CD4-positive, alpha-beta T cell treated with Interleukin-10 for 1 hour (primary cell): ENCODE measurements around the gene IL3.
"Not testable (repeated sequence)": the region's sequence is repeated elsewhere in the genome, so short reads cannot be mapped to it uniquely, and the experiment has no call there.

ENCODE experiments used
- DNase-seq: peaks from one replicate; pipeline ENCODE4 v3.0.0-alpha.2; 2020

Gene IL3

DNA sequence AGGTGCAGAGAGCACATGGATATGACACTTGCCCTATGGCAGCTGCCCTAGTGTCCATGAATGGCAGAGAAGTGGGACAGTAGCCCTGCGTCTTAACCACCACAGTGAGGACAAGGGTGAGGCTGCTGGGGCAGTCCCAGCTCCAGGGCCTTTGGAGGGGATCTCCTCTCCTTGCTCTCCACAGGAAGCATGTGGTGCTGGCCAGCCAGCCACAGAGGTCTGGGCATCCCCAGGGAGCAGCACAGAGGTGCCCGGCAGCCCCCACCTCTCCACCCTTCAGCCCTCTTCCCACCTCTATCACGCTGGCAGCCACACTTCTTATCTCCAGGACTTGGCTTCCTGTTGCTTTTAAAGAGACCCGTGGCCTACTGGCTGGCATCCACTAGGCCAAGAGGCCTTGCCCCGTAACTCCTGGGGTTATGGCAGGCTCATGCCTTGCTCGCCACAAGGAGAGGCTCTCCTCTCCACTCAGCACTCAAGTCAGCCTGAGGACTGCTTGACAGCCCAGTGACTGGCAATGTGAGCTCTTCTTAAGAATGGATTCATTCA lies 35.0 kb downstream of the IL3 start:
- peak; percentile 19 for DNase-seq

DNA sequence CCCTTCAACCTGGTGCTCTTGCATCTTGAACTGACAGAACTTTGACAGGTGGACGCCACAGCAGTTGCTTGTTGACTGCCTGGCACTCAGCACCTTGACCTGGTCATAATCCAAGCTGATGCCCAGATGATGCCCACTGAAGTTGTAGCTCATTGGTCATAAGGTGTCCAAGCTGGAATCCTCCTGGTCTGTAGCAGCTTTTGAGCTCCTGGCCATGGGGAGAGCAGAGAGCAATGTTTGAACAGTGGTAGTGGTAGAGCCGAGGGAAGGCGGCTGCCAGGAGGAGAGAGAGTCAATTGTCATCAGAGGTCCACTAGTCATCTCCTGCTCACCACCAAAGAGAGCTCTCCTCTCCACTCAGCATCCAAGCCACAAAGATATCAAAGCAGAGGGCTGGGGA lies 36.4 kb downstream of the IL3 start:
- no peak for DNase-seq

DNA sequence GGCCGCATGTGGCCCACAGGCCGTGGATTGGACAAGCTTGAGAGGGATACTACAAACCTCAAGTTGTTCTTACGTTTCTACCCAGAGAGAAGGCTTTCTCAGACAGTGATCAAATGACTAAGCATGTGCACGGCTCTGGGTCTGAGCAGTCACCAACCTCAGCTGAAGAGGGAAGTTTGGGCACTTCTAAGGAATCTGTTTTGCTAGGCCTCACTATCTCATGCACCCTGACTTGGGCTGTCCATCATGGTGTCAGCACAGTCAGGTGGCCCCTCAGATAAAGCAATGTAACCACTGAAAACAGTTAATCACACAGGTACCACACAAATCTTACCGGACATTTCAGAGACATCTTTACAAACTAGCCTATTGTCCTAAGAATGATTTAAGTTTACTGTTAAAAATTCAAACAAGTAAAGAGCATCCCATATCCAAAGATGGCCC lies 37.7 kb downstream of the IL3 start:
- DNase-seq = no peak

DNA sequence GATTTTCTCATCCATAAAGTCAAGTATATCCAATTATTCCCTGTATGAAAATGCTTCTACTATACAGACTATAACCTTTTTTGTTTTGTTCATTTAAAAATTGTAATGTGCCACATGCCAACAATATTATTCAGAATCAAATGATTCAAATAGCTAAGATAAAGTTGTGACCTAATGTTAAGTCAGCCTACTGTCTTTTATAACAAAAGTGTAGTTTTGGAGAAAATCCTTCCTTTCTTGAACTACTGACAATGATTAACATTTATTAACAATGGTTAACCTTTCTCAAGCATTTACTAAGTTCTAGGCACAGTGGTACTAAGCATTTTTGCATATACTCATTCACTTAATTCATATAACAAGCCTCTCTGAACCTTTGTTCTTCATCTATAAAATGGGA lies 38.2 kb downstream of the IL3 start:
- no peak for DNase-seq

DNA sequence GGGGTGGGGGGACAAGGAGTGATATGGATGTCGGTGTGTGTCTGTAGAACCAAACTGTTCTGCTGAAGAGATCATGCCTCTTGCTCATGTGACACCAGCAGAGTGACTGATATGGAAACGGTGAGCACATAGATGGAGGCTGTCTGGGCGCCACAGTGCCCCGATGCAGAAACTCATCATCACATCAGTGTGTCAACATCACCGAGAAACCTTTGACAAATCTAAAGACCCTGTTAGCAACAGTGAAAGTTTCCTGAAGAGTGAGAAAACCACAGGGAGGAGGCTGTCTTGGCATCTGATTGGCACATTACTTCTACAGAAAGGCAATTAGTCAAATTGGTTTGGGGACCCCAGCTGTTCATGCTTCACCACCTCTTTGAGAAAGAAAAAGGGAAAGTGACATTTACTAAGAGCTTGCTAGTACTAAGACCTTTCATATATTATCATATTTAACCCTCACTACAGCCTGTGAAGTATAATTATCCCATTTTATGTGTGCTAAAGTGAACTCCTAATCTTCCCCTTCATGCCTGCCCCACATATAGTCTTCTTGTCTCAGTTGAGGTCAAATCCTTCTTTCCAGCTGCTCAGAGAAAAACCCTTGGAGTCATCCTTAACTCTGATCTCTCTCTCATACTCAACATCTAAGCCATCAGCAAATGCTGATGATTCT lies 38.8 kb downstream of the IL3 start:
- DNase-seq = peak; percentile 57

DNA sequence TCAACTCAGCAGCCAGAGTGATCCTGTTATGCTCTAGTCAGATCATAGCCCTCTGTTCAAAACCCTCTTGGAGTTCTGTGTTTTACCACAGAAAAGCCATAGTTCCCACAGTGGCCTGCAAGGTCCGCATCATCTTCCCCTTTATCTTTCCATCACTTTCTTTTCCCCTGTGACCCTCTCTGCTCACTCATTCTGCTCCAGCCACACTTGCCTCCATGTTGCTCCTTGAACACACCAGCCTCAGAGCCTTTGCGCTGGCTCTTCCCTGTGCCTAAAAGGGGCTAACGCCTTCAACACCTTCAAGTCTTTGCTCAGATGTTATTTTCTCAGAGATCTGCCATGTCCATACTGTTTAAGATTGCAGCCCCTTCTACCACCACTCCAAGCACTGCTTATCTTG lies 39.5 kb downstream of the IL3 start:
- no peak for DNase-seq

DNA sequence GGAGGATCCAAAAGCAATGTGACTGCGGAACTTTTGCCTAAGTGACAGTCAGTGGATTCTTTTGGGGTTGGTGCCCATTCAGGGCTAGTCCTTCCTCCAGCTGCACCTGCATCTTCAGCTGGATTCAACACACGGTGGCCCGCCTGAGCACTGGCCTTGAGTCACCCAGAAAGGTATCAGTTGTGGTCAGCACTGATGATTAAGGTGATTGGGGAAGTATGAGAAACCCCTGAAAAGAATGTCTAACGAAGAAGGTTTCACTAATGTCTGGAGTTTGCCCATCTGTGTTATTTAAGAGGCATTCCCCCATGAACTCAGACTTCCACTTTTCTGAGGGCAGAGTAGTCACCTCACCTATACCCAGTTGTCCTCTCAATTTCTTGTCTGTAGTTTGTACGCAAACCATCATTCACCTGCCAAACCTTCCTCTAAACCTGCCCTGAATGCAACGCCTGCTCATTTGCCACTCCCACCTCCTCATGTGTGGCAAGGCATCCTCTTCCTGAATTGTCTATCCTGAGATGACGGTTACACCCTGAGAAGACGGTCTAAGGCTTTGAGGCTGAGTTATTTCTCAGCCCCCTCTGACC lies 40.3 kb downstream of the IL3 start:
- DNase-seq = peak; percentile 48

DNA sequence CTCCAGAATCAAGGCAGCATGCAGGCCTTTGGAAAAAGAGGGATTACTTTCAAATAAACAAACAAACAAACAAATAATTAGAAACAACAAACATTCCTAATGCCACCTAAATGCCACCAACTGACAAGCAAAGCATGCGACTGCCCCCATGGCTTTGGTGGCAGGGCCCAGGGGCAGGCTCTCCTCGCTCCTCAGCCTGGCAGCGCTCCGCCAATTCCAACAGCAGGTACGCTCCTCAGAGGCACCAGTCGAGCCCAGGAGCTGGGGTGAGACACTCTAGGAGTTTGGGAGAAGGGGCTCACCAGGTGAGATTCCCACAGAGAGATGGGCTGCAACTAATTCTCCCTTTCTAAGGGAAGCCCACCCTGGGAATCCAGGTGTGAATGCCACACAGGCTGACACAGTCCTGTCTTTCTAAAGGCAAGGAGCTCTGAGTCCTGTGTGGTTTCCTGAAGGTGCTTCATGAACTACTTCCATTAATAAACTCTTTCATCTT lies 41.0 kb downstream of the IL3 start:
- no peak for DNase-seq

DNA sequence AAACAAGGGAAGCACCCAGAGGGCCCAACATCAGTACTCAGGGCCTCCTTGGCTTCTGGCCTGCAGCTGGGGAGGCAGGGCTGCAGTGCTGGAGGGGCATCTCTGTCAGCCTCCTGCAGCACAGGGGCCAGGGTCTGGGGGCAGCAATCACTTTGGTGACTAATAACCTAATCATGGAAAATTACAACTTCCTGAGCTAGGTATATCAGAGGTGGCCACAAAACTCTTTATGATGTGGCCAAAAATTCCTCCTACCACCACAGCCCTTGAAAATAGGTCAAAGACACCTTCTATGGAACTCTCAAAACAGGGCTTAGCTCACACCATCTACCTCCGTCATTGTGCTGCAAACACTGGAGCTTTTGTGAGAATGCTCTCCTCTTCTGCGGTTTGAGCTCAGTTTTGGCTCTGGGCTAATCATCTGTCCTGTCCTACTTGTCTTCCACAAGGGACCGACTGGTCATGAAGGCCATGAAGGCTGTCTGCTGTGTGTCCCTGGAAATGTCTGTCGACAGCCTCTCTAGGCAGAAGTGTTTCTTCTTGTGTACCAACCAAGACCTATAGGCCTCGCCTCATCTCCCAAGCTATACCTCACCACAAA lies 41.7 kb downstream of the IL3 start:
- peak; percentile 61 for DNase-seq

DNA sequence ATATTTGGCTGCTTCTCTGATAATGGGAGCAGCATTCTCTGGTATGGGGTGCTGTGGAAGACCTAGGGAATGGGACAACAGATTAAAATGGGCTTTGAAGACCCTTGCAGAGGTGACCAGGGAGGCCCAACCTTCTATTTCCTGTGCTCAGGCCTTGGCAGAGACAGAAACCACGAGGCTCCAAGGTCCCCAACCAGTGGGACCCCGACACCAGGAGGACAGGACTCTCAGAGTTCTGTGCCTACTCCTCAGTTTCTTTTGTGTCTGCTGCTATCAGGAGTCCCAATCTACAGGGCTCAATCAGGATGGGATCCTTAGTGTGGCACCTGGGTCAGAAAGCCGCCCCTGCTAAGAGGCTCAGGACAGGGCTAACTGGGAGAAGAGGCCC lies 42.5 kb downstream of the IL3 start:
- no peak for DNase-seq

DNA sequence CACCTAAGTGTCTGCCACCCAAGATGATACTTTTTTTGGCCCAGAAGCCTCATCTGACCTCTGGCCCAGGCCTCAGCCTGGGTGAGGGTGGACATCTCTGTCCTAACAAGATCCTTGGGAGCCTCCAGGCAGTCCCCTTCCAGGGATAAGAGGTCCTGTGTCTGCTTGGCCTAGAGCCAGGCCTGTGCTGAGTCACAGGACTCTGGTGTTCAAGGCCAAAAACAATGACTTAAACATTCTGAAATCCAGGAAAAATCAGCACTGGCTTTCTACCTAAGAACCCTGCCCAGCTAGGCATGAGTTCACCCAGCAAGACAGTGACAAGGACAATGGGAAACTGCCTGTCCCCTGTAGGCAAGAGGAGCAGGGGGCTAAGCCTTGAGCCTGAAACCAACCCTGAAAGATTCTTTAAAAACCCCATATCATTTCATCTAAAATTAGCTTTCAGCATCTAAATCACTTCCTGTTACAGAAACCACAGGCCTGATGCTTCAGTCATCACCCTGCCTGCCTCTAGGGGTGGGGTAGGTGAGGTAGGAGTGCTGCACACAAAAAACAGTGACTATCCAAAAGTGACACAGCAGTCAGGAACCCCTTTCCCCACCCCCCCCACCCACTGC lies 43.0 kb downstream of the IL3 start:
- peak; percentile 87 for DNase-seq

DNA sequence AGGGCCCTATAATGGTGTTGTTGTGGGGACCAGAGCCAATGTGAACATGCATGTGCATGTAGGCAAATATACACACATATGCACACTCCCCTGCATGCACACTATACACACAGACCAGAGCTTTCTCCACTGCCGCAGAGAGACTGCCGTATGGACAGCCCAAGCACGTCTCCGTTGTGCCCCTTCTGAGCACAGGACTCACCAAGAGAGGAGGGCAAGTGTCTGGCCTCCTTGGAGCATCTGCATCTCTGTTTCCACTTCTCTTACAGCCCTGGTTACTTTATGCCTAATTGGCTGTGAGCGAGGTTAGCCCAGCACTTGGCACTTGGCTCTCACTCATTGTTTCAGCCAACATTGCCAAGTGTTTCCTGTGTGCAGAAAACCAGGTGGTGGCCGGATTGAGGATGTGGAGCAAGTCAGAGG lies 43.5 kb downstream of the IL3 start:
- peak; percentile 18 for DNase-seq

DNA sequence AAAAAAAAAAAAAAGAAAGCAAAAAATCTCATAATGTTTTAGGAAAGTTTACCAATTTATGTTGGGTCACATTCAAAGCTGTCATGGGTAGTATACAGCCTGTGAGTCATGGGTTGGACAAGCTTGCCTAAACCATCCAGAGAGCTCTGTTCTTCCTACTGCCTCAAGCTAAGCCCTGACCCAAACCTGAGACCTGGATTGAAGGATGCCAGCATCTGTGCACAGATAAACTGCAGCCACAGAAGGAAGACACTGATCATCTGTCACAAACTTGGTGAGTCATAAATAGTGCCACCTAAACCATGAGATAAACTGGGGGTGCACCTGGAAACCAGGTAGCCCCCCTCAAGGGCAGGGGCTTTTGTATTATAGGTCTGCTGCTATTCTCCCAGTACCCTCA lies 44.1 kb downstream of the IL3 start:
- DNase-seq = no peak

DNA sequence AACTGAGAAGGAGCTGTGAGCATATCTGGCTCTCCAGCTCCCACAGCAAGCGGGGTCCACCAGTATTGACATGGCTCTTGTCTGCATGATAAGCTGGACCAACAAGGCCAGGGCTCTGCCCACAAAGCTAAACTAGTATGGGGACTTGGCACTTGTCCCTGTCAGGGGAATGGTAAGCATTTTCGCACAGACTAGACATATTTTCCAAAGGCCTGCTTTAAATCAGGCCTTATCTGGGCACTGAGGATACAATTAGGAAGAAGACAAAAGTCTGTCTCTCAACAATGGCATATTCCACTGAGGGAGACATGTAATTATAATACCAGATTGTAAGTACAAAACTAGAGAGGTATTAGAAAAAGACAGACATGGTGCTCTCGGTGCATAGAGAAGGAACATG lies 45.2 kb downstream of the IL3 start:
- no peak for DNase-seq

DNA sequence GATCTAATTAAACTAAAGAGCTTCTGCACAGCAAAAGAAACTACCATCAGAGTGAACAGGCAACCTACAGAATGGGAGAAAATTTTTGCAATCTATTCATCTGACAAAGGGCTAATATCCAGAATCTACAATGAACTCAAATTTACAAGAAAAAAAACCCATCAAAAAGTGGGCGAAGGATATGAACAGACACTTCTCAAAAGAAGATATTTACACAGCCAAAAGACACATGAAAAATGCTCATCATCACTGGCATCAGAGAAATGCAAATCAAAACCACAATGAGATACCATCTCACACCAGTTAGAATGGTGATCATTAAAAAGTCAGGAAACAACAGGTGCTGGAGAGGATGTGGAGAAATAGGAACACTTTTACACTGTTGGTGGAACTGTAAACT lies 48.0 kb downstream of the IL3 start:
- DNase-seq = not testable (repeated sequence)

DNA sequence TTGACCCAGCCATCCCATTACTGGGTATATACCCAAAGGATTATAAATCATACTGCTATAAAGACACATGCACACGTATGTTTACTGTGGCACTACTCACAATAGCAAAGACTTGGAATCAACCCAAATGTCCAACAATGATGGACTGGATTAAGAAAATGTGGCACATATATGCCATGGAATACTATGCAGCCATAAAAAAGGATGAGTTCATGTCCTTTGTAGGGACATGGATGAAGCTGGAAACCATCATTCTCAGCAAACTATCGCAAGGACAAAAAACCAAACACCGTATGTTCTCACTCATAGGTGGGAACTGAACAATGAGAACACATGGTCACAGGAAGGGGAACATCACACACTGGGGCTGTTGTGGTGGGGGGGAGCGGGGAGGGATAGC lies 48.5 kb downstream of the IL3 start:
- DNase-seq = not testable (repeated sequence)

DNA sequence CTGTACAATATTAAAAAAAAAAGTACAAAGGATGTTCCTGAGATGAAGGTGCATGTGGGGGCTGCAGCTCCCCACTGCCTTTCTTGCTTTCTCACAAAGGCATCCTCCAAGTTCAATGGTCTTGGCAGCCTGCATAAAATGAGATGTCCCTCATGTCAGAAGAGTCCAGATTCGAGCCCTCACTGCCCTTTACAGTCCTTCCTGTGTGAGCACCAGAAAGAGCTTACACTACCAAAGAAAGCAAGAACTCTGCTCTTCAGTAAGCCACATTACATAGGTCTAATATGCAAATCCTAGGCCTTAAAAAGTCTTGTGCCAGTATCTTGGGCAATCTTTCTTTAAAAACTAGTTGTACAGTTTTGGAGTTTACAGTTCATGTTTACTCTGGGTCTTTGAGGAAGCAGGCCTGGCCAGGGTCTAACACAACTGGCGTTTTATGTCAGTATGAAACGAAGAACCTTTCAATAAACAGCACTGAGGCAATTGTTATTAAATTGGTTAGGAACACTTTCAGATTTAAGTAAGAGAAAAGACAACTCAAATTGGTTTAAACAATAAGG lies 49.1 kb downstream of the IL3 start:
- DNase-seq = no peak

DNA sequence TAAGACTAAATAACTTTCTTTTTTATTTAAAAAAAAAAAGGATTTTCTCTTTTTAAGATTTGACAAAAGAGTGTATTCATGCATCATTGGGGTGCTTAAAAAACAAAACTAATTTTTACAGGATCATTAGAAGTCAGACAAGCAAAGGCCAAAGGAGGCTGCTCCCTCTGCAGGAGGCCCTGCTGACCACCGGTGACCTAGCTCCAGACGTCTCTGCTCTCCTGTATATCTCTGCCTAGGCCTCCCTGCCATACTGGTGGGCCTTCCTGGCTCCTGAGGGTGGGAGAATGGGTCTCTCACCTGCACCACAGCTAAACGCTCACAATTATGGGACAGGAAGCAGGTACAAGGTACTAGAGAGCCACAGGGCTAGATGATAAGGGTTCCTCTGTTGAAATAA lies 49.7 kb downstream of the IL3 start:
- DNase-seq = no peak

DNA sequence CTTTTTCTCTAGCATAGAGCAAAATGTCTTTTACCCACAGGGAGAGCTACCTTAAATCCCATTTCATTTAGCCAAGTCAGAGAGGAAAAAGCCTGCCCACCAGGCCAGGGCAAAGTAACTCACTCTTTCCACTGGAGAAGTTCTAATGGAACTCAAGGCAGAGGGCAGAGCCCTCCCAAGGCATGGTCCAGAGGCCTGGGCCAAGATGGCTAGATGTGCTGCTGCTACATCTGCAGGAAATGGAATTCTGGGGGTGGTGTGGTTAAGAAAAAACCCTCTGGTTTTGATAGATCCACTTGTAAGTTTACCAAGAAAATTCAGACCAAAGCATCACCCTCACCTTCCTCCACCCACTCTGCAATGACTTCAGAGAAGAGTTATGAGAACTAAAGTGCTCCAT lies 50.5 kb downstream of the IL3 start:
- DNase-seq = no peak

DNA sequence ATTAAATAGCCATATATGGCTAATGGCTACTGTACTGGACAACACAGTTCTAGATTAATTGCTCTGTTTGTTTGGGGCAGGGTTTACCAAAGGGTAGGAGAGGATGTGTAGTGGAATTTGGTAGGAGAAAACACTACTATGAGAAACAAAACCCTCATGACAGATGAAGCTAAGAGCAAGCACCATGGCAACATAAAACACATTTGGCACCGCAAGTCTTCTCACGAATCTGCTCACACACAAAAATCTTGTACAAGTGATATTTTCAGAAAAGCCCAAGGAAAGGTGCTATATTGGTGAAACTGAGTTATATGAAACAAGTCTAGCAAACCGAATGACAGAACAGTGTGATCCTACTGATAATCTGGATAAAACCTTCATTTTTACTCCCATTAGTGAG lies 51.7 kb downstream of the IL3 start:
- DNase-seq = no peak
